DND-41 (cell line): Measurements from ENCODE around the gene RHBDD3.
A peak's percentile ranks its signal among the peaks of the same experiment; 100 is the strongest.

ENCODE experiments used
- ATAC-seq: fragments of 200-7000 bp; cut with Tn5 transposase; 3 replicates; pipeline ENCODE4 v1.9.1; 2021; ENCODE audit warnings: low read depth; ENCODE audit not compliant: insufficient read depth
- DNase-seq: peaks from one replicate; pipeline ENCODE4 v3.0.0-alpha.2; 2020
- H2AFZ ChIP-seq: 2 replicates; pipeline ENCODE4 v1.6.0; 2012; ENCODE audit warnings: low read depth, low read length
- H3K27ac ChIP-seq: 2 replicates; pipeline ENCODE4 v1.5.1; 2012; ENCODE audit warnings: low read length, inconsistent platforms
- H3K27me3 ChIP-seq: fragments of 200-600 bp; sonication (generic); 2 replicates; pipeline ENCODE4 v1.6.0; 2012; ENCODE audit warnings: low read length, mild to moderate bottlenecking, inconsistent platforms; ENCODE audit not compliant: insufficient read depth, poor library complexity
- H3K36me3 ChIP-seq: 2 replicates; pipeline ENCODE4 v1.5.1; 2012; ENCODE audit warnings: low read length, inconsistent platforms; ENCODE audit not compliant: insufficient read depth
- H3K4me1 ChIP-seq: 2 replicates; pipeline ENCODE4 v1.5.1; 2012; ENCODE audit warnings: mild to moderate bottlenecking, low read length; ENCODE audit not compliant: insufficient read depth
- H3K4me2 ChIP-seq: 2 replicates; pipeline ENCODE4 v1.6.0; 2012; ENCODE audit warnings: mild to moderate bottlenecking, moderate library complexity, low read length, inconsistent platforms; ENCODE audit not compliant: insufficient read depth
- H3K4me3 ChIP-seq, 2 experiments: fragments of 200-600 bp in 1 of 2; shearing (Covaris generic) in 1 of 2; 2 replicates each; pipeline ENCODE4 v1.5.1; 2012 to 2016; ENCODE audit warnings: inconsistent platforms in 2 of 2, low read length in 2 of 2, mild to moderate bottlenecking in 2 of 2, low read depth in 1 of 2, moderate library complexity in 1 of 2
- H3K79me2 ChIP-seq: 2 replicates; pipeline ENCODE4 v1.6.0; 2012; ENCODE audit warnings: low read length, inconsistent platforms; ENCODE audit not compliant: insufficient read depth
- H3K9ac ChIP-seq: 2 replicates; pipeline ENCODE4 v1.6.0; 2012; ENCODE audit warnings: low read depth, mild to moderate bottlenecking, inconsistent platforms, low read length, moderate library complexity
- H3K9me3 ChIP-seq: 2 replicates; pipeline ENCODE4 v1.5.1; 2012; ENCODE audit warnings: low read length, moderate library complexity, mild to moderate bottlenecking, inconsistent platforms; ENCODE audit not compliant: insufficient read depth, severe bottlenecking
- H4K20me1 ChIP-seq: 2 replicates; pipeline ENCODE4 v1.6.0; 2012; ENCODE audit warnings: low read length; ENCODE audit not compliant: insufficient read depth
- EZH2 ChIP-seq: IDR thresholded peaks from 3 replicates; pipeline ENCODE4 v1.6.1; 2012; ENCODE audit warnings: borderline replicate concordance, low read depth, mild to moderate bottlenecking, moderate library complexity, low read length, inconsistent platforms; ENCODE audit not compliant: severe bottlenecking
- TF ChIP-seq, protein P1 (sequence below): IDR thresholded peaks from 2 replicates; pipeline ENCODE4 v1.5.1; 2012; ENCODE audit warnings: borderline replicate concordance, low read length, moderate library complexity, mild to moderate bottlenecking; ENCODE audit not compliant: poor library complexity, severe bottlenecking; ENCODE audit errors: extremely low read depth

RHBDD3 gene

DNA sequence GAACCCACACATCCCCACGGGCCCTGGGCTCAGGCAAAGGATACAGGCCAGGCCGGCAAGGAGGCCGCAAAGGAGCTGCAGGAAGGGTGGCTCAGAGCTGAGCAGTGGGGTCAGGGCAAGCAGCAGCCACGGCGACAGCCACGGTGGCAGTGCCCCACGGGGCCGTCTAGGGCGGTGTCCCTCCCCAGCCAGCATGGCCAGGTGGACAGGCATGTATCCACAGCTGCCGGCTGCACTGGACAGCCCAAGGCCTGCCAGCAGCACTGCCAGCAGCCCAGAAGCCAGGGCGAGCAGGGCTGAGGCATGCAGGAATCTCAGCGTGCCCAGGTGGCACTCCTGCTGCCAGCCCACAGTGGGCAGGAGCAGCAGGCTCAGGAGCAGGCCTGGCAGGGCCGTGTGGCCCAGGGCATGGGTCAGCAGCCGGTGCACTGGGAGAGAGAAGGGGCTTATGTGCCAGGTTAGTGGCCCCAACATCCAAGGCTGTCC, 3.9 kb downstream of the RHBDD3 start:
- Histone ChIP-seq H3K79me2 (peaks cover 37% of the 10 kb centered on the region), H3K4me1 (peaks cover 17% of the 10 kb centered on the region), H2AFZ (no peak overlapping the region), H3K4me3 (no peak overlapping the region), H3K27ac (no peak overlapping the region; the same call in 1 of the 2 replicates), H3K36me3 (peaks cover 61% of the 10 kb centered on the region), H4K20me1 (peaks cover 16% of the 10 kb centered on the region), H3K9ac (no peak overlapping the region), H3K4me2 (no peak overlapping the region), H3K27me3 (no peaks in the 10 kb centered on the region), H3K9me3 (no peaks in the 10 kb centered on the region)
- TF ChIP-seq EZH2 = no peak
- TF ChIP-seq, protein P1, sequence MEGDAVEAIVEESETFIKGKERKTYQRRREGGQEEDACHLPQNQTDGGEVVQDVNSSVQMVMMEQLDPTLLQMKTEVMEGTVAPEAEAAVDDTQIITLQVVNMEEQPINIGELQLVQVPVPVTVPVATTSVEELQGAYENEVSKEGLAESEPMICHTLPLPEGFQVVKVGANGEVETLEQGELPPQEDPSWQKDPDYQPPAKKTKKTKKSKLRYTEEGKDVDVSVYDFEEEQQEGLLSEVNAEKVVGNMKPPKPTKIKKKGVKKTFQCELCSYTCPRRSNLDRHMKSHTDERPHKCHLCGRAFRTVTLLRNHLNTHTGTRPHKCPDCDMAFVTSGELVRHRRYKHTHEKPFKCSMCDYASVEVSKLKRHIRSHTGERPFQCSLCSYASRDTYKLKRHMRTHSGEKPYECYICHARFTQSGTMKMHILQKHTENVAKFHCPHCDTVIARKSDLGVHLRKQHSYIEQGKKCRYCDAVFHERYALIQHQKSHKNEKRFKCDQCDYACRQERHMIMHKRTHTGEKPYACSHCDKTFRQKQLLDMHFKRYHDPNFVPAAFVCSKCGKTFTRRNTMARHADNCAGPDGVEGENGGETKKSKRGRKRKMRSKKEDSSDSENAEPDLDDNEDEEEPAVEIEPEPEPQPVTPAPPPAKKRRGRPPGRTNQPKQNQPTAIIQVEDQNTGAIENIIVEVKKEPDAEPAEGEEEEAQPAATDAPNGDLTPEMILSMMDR = no peak
- DNase-seq (no peak), ATAC-seq (no peak)

DNA sequence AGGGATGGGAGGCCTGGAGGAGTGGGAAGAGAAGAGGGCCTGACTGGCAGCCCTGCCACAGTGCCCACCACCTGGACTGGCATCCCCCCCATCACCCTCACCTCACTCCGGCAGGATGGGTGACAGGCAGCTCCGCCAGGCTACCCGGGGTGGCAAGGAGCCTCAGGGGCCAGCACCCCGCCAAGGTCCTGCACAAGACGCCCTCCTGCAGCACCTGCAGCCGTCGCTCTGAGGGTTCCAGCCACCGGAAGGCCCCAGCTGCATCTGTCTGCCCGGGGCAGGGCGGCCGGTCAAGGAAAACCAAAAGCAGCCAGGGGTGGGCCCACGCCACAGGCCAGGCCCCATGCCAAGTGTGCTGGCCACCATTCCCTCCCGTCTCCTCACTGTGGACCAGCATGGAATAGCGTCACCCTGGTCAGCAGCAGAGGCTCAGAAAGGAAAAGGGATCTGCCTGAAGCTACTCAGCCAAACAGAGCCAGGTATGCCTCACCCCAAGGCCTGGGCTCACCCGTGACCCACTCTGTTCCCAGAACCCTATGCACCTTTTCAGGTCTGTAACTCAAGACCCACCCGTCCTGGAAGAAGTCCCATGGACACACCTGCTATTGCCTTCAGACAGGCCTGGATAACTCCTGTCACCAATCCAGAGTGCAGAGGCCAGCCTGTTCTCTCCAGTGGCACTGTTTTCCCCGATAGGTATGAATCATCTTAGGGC, 7.0 kb downstream of the RHBDD3 start:
- Histone ChIP-seq H3K4me1 (peaks cover 2% of the 10 kb centered on the region), H3K9ac (no peak overlapping the region), H4K20me1 (peaks cover 10% of the 10 kb centered on the region), H3K27me3 (no peaks in the 10 kb centered on the region), H3K36me3 (peaks cover 57% of the 10 kb centered on the region), H3K9me3 (no peaks in the 10 kb centered on the region), H3K27ac (no peak overlapping the region), H2AFZ (no peak overlapping the region), H3K4me3 (no peak overlapping the region), H3K4me2 (no peak overlapping the region), H3K79me2 (peaks cover 7% of the 10 kb centered on the region)
- ATAC-seq = 0 out of 3 replicates have a peak, but pooled peaks have one; percentile 2
- no peak for TF ChIP-seq EZH2
- TF ChIP-seq, protein P1 = no peak
- no peak for DNase-seq

DNA sequence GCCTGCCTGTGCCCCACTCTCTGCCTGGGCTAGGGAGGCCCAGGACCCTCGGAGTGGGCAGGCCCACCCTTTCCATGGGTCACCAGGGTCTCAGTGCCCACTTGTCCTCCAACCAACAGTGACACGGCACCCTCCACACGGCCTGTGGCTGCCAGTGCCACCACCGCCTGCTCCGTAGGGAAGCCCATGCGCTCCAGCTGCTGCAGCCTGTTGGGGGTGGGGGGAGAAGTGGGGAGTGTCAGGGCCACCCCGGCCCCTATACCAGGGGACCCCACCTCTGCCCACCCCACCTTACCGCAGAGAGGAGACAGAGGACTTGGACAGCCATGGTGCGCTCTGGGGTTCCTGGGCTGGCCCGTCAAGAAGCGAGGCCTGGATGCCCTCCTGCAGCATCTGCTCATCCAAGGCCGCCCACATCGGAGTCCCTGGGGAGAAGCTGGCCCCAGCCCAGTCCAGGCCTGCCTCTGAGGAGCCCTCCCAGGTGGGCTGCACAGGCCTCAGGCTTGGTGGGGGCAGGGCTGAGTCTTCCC, 7.7 kb downstream of the RHBDD3 start:
- Histone ChIP-seq H2AFZ (no peak overlapping the region), H3K4me3 (no peak overlapping the region), H3K27me3 (no peaks in the 10 kb centered on the region), H3K27ac (no peak overlapping the region), H3K4me1 (no peaks in the 10 kb centered on the region), H3K36me3 (peaks cover 56% of the 10 kb centered on the region), H4K20me1 (peaks cover 3% of the 10 kb centered on the region), H3K9me3 (no peaks in the 10 kb centered on the region), H3K4me2 (no peak overlapping the region), H3K9ac (no peak overlapping the region), H3K79me2 (no peaks in the 10 kb centered on the region; the same call in 1 of the 2 replicates)
- no peak for TF ChIP-seq EZH2
- TF ChIP-seq, protein P1 = no peak
- peak; percentile 11; the same call in 1 of the 3 replicates for ATAC-seq
- DNase-seq = no peak
